Mesothelial cell of epicardium (in vitro differentiated cells): ENCODE measurements around the gene PTPRK. TPM values are rescaled to one million over a fixed set of nuclear protein-coding genes. Genes with fewer than 3 reads are reported as not detected.

Experiments used
- DNase-seq, 2 experiments: peaks; one replicate each; pipeline ENCODE4 v3.0.0; 2021; ENCODE audit warnings: low spot score in 2 of 2; ENCODE audit not compliant: unreplicated experiment in 2 of 2
- H3K27ac Mint-ChIP-seq: 2 replicates; pipeline ENCODE4 v1.8.0; 2021; ENCODE audit warnings: mixed read lengths
- H3K27me3 Mint-ChIP-seq: 2 replicates; pipeline ENCODE4 v1.8.0; 2021; ENCODE audit warnings: low read depth, mixed read lengths
- H3K36me3 Mint-ChIP-seq: 2 replicates; pipeline ENCODE4 v1.8.0; 2021; ENCODE audit warnings: mixed read lengths
- H3K4me1 Mint-ChIP-seq: 2 replicates; pipeline ENCODE4 v1.8.0; 2021; ENCODE audit warnings: mixed read lengths
- H3K4me3 Mint-ChIP-seq: 2 replicates; pipeline ENCODE4 v1.8.0; 2021; ENCODE audit warnings: mild to moderate bottlenecking, moderate library complexity, mixed read lengths
- H3K9me3 Mint-ChIP-seq: 2 replicates; pipeline ENCODE4 v1.8.0; 2021; ENCODE audit warnings: mixed read lengths
- CTCF ChIP-seq: fragments of 200-600 bp; sonication (generic); IDR thresholded peaks from one replicate; pipeline ENCODE4 v1.5.0; 2021; ENCODE audit warnings: antibody characterized with exemption; ENCODE audit not compliant: unreplicated experiment
- total RNA-seq: library from RNA; stranded (reverse); gene quantifications from 3 replicates; pipeline ENCODE4 v1.2.1, GENCODE V29; 2021

Gene PTPRK
- total RNA-seq, 1 donor from 2014 or later = 93.7 TPM

GRCh38 chr6:127952176-127952575 lies 568.2 kb downstream of the PTPRK start:
- no peak for TF ChIP-seq CTCF
- Mint-ChIP-seq H3K27me3 (no peaks in the 10 kb centered on the region), H3K4me1 (no peaks in the 10 kb centered on the region), H3K9me3 (no peaks in the 10 kb centered on the region), H3K27ac (no peak overlapping the region), H3K4me3 (no peak overlapping the region), H3K36me3 (no peaks in the 10 kb centered on the region)
- DNase-seq = no peak

GRCh38 chr6:127951172-127951917 lies 569.1 kb downstream of the PTPRK start:
- H3K4me3 Mint-ChIP-seq = no peak overlapping the region
- no peaks in the 10 kb centered on the region for H3K4me1 Mint-ChIP-seq
- no peaks in the 10 kb centered on the region for H3K27me3 Mint-ChIP-seq
- DNase-seq = no peak
- H3K36me3 Mint-ChIP-seq = no peaks in the 10 kb centered on the region
- no peak for TF ChIP-seq CTCF
- H3K9me3 Mint-ChIP-seq = peaks cover 3% of the 10 kb centered on the region
- no peak overlapping the region for H3K27ac Mint-ChIP-seq

- no peak for TF ChIP-seq CTCF
- peaks cover 8% of the 10 kb centered on the region for H3K9me3 Mint-ChIP-seq
- H3K4me1 Mint-ChIP-seq = no peaks in the 10 kb centered on the region
- H3K27me3 Mint-ChIP-seq = no peaks in the 10 kb centered on the region
- no peaks in the 10 kb centered on the region for H3K36me3 Mint-ChIP-seq
- no peak for DNase-seq
- no peak overlapping the region for H3K27ac Mint-ChIP-seq
- no peak overlapping the region for H3K4me3 Mint-ChIP-seq
These were observed 569.7 kb downstream of the PTPRK start for GRCh38 chr6:127950566-127951145.

GRCh38 chr6:127949251-127949650 lies 571.1 kb downstream of the PTPRK start:
- DNase-seq = no peak

GRCh38 chr6:127946388-127946787 lies 574.0 kb downstream of the PTPRK start:
- Mint-ChIP-seq H3K4me3 (no peak overlapping the region), H3K9me3 (peaks cover 8% of the 10 kb centered on the region), H3K36me3 (no peaks in the 10 kb centered on the region), H3K27me3 (no peaks in the 10 kb centered on the region), H3K27ac (no peak overlapping the region), H3K4me1 (no peaks in the 10 kb centered on the region)
- no peak for TF ChIP-seq CTCF
- DNase-seq = no peak

More at GRCh38 chr6:127949251-127949650, 571.1 kb downstream of the PTPRK start:
- Mint-ChIP-seq H3K4me3 (no peak overlapping the region), H3K36me3 (no peaks in the 10 kb centered on the region), H3K4me1 (no peaks in the 10 kb centered on the region), H3K27me3 (no peaks in the 10 kb centered on the region), H3K9me3 (peaks cover 8% of the 10 kb centered on the region), H3K27ac (no peak overlapping the region)
- no peak for TF ChIP-seq CTCF
